ENCODE measurements around the gene ZNF436.
A peak's percentile ranks its signal among the peaks of the same experiment; 100 is the strongest.
"Not testable (repeated sequence)": the region's sequence is repeated elsewhere in the genome, so short reads cannot be mapped to it uniquely, and the experiment has no call there.

ZNF436 gene

DNA sequence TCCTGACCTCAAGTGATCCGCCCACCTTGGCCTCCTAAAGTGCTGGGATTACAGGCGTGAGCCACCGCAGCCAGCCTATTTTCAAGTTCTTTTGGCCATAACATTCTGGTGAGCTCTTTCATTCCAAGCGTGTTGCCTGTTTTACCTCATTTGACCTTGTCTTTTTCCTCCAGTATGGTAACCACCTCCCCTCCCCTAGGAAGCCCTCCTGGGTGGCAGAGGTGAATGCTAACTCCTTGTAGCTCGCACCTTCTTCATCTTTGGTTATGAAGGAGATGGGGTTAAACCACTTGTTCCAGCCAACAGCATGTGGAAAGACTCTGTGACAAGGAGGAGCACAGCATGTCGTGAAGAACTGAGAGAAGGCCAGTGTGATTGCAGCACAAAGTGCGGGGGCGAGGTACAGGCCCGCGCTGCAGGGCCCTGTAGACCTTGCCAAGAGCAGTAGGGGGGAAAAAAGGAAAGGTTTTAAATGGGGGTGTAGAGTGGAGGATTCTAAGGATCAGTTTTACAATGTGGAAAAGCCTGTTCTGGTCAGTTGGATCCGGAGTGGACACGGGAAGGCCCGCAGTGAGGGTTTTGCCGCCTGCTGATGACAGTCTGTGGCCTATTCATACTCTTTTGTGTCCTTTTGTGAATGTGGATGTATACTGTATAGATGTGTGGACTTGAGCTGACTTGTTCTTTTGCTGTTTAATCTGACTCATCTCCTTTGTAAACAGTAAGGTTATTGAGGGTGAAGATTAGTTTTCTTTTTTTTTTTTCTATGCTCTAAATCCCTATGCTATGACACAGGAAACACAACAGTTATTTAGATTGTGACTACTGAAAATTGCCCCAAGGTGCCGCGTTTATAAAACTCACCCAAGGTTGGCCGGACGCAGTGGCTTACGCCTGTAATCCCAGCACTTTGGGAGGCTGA is 7.5 kb upstream of the ZNF436 start:
- in situ Hi-C loops (cut with HindIII; ENCODE audit: low sequenced_read_pairs) = no loop called here
- TF ChIP-seq, protein P1, sequence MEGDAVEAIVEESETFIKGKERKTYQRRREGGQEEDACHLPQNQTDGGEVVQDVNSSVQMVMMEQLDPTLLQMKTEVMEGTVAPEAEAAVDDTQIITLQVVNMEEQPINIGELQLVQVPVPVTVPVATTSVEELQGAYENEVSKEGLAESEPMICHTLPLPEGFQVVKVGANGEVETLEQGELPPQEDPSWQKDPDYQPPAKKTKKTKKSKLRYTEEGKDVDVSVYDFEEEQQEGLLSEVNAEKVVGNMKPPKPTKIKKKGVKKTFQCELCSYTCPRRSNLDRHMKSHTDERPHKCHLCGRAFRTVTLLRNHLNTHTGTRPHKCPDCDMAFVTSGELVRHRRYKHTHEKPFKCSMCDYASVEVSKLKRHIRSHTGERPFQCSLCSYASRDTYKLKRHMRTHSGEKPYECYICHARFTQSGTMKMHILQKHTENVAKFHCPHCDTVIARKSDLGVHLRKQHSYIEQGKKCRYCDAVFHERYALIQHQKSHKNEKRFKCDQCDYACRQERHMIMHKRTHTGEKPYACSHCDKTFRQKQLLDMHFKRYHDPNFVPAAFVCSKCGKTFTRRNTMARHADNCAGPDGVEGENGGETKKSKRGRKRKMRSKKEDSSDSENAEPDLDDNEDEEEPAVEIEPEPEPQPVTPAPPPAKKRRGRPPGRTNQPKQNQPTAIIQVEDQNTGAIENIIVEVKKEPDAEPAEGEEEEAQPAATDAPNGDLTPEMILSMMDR (IDR thresholded peaks at IDR 0.05; ENCODE audit: low read depth, low read length) = no peak
- H3K4me3 ChIP-seq (ENCODE audit: low read depth, low read length) = no peak overlapping the region
- DNase-seq (ENCODE audit: low read depth, low spot score) = peak; percentile 94

DNA sequence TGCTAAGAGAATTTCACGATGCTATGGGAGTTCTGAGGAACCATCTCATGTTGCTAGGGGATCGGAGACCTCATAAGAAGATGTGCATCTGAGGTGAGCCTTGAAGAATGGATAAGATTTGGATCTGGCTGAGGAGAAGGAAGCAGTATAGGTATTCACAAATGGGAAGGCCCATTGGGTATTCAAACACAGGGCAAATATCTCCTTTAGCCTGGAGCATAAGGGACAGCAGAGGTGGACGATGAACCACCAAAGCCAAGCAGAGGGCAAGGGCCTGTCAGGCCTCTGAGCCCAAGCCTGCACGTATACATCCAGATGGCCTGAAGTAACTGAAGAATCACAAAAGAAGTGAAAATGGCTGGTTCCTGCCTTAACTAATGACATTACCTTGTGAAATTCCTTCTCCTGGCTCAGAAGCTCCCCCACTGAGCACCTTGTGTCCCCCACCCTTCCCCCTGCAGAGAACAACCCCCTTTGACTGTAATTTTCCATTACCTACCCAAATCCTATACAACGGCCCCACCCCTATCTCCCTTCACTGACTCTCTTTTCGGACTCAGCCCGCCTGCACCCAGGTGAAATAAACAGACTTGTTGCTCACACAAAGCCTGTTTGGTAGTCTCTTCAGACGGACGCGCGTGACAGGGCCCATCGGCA is 4.6 kb upstream of the ZNF436 start:
- H3K4me3 ChIP-seq (ENCODE audit: low read depth, low read length); in situ Hi-C loops (cut with HindIII; ENCODE audit: low sequenced_read_pairs); DNase-seq (ENCODE audit: low read depth, low spot score): not testable (repeated sequence)

GRCh38 chr1:23371987-23372880 is 2.6 kb upstream of the ZNF436 start:
- TF ChIP-seq, protein P1 (IDR thresholded peaks at IDR 0.05; ENCODE audit: low read depth, low read length) = no peak
- no peak for DNase-seq (ENCODE audit: low read depth, low spot score)

DNA sequence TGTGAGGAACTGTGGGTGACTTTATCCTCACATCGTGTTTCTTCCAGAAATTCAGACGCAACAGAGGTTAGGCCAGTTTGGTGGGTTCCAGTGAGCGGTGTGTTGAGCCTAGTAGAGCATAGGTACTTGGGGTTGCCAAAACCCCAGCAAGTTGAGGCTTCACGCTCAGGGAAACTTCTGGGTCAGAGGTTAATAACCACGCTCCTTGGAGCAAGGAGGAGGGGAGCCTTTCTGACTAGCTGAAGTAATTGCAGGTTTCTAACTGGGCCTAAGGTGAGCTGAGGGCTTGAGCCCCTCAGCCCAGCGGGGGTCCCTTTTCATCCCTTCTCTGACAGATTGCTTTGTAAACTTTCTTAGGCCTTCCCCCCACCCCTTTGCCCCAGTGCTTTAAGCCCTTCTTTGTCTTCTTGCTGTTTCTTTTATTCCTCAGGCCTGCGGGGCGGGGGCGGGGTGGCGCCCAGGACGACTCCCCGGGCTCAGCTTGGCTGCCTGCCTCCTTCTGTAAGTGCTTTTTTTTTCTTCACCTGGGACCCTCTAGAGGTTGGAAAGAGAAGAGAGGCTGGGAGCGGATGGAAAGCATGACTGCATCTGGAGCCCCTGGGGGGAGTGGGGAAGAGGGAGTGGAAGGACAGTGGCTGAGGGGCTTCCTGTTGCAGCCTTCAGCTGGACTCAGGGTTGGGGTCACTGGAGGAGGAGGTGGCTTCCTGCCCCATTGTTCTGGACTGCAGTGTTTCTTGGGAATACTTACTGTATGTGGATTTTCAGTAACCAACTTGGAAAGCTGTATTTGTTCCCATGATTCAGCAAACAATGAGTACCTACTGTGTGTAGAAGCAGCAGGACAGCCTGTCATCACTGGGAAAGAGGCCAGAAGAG is 1.3 kb upstream of the ZNF436 start:
- in situ Hi-C loops (cut with HindIII; ENCODE audit: low sequenced_read_pairs) = no loop called here
- peak; percentile 37 for DNase-seq (ENCODE audit: low read depth, low spot score)
- TF ChIP-seq, protein P1 (IDR thresholded peaks at IDR 0.05; ENCODE audit: low read depth, low read length) = no peak
- H3K4me3 ChIP-seq (ENCODE audit: low read depth, low read length) = peak overlapping the region; percentile 79

More at GRCh38 chr1:23371987-23372880, 2.6 kb upstream of the ZNF436 start:
- in situ Hi-C loops (cut with HindIII; ENCODE audit: low sequenced_read_pairs) = no loop called here
- H3K4me3 ChIP-seq (ENCODE audit: low read depth, low read length) = no peak overlapping the region

- TF ChIP-seq, protein P1 (IDR thresholded peaks at IDR 0.05; ENCODE audit: low read depth, low read length) = no peak
- peak overlapping the region; percentile 79 for H3K4me3 ChIP-seq (ENCODE audit: low read depth, low read length)
- DNase-seq (ENCODE audit: low read depth, low spot score) = no peak
- in situ Hi-C loops (cut with HindIII; ENCODE audit: low sequenced_read_pairs) = no loop called here
Measured at GRCh38 chr1:23370330-23370708, 683 bp upstream of the ZNF436 start.

DNA sequence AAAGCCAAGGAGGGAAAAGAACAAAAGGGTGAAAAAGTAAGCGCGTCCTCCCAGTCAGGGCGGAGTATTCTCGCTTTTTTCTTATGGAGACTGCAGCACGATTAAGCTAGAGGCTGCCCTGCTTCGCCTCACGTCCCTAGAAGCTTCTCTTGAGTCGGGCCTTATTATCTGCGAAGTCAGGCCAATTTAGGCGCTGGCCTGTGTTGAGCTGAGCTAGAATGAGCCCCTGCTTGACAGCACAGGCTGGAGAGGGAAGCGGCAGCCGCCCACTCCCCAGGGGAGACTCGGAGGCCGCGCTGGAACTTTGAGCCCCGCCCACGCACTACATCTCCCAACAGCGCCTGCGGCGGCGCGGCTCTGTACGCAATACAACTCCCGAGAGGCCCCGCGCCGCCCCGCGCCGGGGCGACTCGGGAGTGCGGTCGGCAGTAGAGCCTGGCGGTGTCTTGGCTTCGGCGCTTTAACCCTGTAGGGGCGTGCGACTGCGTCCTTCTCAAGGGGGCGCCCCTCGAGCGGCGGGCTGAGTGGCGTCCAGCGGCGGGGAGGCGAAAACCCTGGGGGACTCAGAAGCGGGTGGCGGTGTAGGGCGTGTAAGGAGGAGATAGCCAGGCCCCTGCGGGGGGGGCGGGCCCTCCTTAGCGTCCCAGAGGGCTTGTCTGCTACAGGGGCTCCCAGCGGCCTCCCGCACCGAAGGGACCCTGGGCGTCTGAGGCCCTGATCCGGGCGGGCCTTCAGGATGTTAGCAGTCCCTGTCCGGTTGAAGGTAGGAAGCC is 888 bp downstream of the ZNF436 start:
- DNase-seq (ENCODE audit: low read depth, low spot score) = peak; percentile 93
- TF ChIP-seq, protein P1 (IDR thresholded peaks at IDR 0.05; ENCODE audit: low read depth, low read length) = peak; percentile 9
- H3K4me3 ChIP-seq (ENCODE audit: low read depth, low read length) = peak overlapping the region; percentile 79
- in situ Hi-C loops (cut with HindIII; ENCODE audit: low sequenced_read_pairs) = no loop called here

Measured in astrocyte of the spinal cord (primary cell).